Measurements from ENCODE around the gene RBFOX1. TPM values are rescaled to one million over a fixed set of nuclear protein-coding genes. Genes with fewer than 3 reads are reported as not detected.

The RBFOX1 gene
- total RNA-seq, 2 donors from 2014 or later: not detected

- Mint-ChIP-seq H3K4me1 (no peaks in the 10 kb centered on the region), H3K36me3 (ENCODE audit: low read depth) (no peaks in the 10 kb centered on the region), H3K4me3 (no peak overlapping the region), H3K9me3 (peaks cover 19% of the 10 kb centered on the region), H3K27ac (no peak overlapping the region), H3K27me3 (no peaks in the 10 kb centered on the region)
- ATAC-seq (replicated peaks): no peak
These were observed 42.0 kb downstream of the RBFOX1 start for GRCh38 chr16:7374614-7375174.

DNA sequence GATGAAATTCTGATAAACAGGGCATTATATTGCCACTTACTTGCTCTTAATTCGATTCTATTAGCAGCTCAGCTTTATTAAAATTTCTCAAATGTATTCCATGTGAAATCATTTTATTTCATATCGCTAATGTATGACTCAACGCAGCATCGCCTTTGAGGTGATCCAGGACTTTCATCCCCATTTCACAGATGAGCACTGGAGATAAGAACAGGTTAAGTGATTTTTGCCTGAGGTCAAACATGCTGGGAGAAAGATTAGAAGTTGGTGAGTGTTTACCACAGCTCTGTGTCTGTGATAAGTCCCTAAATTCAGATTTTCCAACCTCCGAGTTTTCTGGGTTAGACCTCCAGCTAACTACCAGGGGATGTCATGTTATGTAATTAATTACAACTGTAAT, 43.6 kb downstream of the RBFOX1 start:
- ATAC-seq (replicated peaks): no peak
- H3K9me3 Mint-ChIP-seq: peaks cover 14% of the 10 kb centered on the region
- H3K4me1 Mint-ChIP-seq: no peaks in the 10 kb centered on the region
- H3K27me3 Mint-ChIP-seq: no peaks in the 10 kb centered on the region
- no peaks in the 10 kb centered on the region for H3K36me3 Mint-ChIP-seq (ENCODE audit: low read depth)
- H3K27ac Mint-ChIP-seq: no peak overlapping the region
- H3K4me3 Mint-ChIP-seq: no peak overlapping the region

- H3K36me3 Mint-ChIP-seq (ENCODE audit: low read depth): no peaks in the 10 kb centered on the region
- H3K9me3 Mint-ChIP-seq: peaks cover 11% of the 10 kb centered on the region
- no peaks in the 10 kb centered on the region for H3K27me3 Mint-ChIP-seq
- no peaks in the 10 kb centered on the region for H3K4me1 Mint-ChIP-seq
- no peak overlapping the region for H3K4me3 Mint-ChIP-seq
- H3K27ac Mint-ChIP-seq: no peak overlapping the region
- no peak for ATAC-seq (replicated peaks)
These were observed 44.6 kb downstream of the RBFOX1 start for GRCh38 chr16:7377231-7377630.

DNA sequence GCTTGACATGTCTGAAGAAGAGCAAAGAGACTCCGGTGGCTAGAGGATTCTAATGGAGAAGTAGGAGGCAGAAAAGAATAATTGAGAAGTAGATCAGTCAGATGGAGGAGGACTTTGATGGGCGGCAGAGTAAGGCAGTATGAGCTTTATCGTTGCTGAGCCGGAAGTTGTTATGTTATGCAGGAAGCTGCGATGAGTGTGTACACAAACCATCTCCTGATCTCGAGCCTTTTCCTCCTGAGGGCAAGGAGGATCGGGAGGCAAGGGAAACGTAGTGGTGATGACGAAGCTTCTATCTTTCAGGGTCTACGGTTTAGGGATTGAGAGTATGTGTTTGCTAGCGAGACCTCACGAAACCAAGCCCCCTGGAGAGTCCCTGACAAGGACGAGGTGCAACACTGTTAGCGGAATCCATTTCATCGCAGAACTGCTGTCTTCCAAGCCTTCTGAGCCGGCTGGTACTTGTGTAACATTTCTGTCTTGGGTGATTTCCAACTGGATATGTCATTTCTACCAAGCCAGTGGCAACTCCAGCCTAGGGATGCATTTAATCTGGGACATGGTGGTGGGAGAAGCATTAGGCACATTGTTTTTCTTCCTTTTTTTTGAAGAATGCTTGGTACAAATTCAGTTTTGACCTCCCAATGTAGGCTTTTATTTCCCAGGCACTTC, 45.5 kb downstream of the RBFOX1 start:
- ATAC-seq (replicated peaks): no peak
- H3K4me1 Mint-ChIP-seq: no peaks in the 10 kb centered on the region
- H3K9me3 Mint-ChIP-seq: peaks cover 11% of the 10 kb centered on the region
- H3K27ac Mint-ChIP-seq: no peak overlapping the region
- H3K27me3 Mint-ChIP-seq: no peaks in the 10 kb centered on the region
- H3K36me3 Mint-ChIP-seq (ENCODE audit: low read depth): no peaks in the 10 kb centered on the region
- H3K4me3 Mint-ChIP-seq: no peak overlapping the region

- H3K4me3 Mint-ChIP-seq: no peak overlapping the region
- H3K27me3 Mint-ChIP-seq: no peaks in the 10 kb centered on the region
- H3K36me3 Mint-ChIP-seq (ENCODE audit: low read depth): no peaks in the 10 kb centered on the region
- peaks cover 15% of the 10 kb centered on the region for H3K9me3 Mint-ChIP-seq
- no peak for ATAC-seq (replicated peaks)
- H3K27ac Mint-ChIP-seq: no peak overlapping the region
- H3K4me1 Mint-ChIP-seq: no peaks in the 10 kb centered on the region
These were observed 47.8 kb downstream of the RBFOX1 start for GRCh38 chr16:7380441-7380840.

DNA sequence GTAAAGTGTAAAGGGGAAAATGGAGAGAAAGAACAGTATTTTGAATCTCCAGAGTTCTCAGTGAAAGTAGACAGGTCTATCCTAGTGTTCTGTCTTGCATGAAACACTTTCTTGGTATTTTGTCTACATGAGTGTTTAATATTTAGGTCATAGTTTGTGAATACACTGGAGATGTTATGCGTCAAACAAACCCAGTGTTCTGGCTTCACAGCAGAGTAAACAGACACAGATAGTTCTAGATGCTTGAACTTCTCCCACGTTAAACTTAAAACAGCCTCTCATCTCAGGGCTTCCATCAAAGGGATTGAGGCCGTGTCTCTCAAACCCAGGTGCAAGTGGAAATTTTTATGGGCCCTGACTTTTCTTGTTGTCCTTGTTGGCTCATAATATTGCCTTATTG, 48.3 kb downstream of the RBFOX1 start:
- no peaks in the 10 kb centered on the region for H3K36me3 Mint-ChIP-seq (ENCODE audit: low read depth)
- H3K4me1 Mint-ChIP-seq: no peaks in the 10 kb centered on the region
- H3K27ac Mint-ChIP-seq: no peak overlapping the region
- H3K27me3 Mint-ChIP-seq: no peaks in the 10 kb centered on the region
- H3K4me3 Mint-ChIP-seq: no peak overlapping the region
- ATAC-seq (replicated peaks): no peak
- H3K9me3 Mint-ChIP-seq: peaks cover 16% of the 10 kb centered on the region

GRCh38 chr16:7381671-7382070, 49.0 kb downstream of the RBFOX1 start:
- no peaks in the 10 kb centered on the region for H3K36me3 Mint-ChIP-seq (ENCODE audit: low read depth)
- no peaks in the 10 kb centered on the region for H3K4me1 Mint-ChIP-seq
- H3K9me3 Mint-ChIP-seq: peaks cover 18% of the 10 kb centered on the region
- H3K27me3 Mint-ChIP-seq: no peaks in the 10 kb centered on the region
- no peak for ATAC-seq (replicated peaks)
- H3K27ac Mint-ChIP-seq: no peak overlapping the region
- H3K4me3 Mint-ChIP-seq: no peak overlapping the region

GRCh38 chr16:7382521-7382920, 49.9 kb downstream of the RBFOX1 start:
- no peaks in the 10 kb centered on the region for H3K4me1 Mint-ChIP-seq
- peaks cover 19% of the 10 kb centered on the region for H3K9me3 Mint-ChIP-seq
- H3K27me3 Mint-ChIP-seq: no peaks in the 10 kb centered on the region
- no peak overlapping the region for H3K27ac Mint-ChIP-seq
- H3K36me3 Mint-ChIP-seq (ENCODE audit: low read depth): no peaks in the 10 kb centered on the region
- H3K4me3 Mint-ChIP-seq: no peak overlapping the region
- no peak for ATAC-seq (replicated peaks)

- Mint-ChIP-seq H3K9me3 (peaks cover 21% of the 10 kb centered on the region), H3K4me3 (no peak overlapping the region), H3K4me1 (no peaks in the 10 kb centered on the region), H3K36me3 (ENCODE audit: low read depth) (no peaks in the 10 kb centered on the region), H3K27ac (no peak overlapping the region), H3K27me3 (no peaks in the 10 kb centered on the region)
- no peak for ATAC-seq (replicated peaks)
These were observed 58.3 kb downstream of the RBFOX1 start for GRCh38 chr16:7390974-7391373.

- Mint-ChIP-seq H3K4me1 (no peaks in the 10 kb centered on the region), H3K27me3 (no peaks in the 10 kb centered on the region), H3K4me3 (no peak overlapping the region), H3K36me3 (ENCODE audit: low read depth) (no peaks in the 10 kb centered on the region), H3K27ac (no peak overlapping the region), H3K9me3 (peaks cover 18% of the 10 kb centered on the region)
- ATAC-seq (replicated peaks): no peak
These were observed 59.0 kb downstream of the RBFOX1 start for GRCh38 chr16:7391694-7392093.

DNA sequence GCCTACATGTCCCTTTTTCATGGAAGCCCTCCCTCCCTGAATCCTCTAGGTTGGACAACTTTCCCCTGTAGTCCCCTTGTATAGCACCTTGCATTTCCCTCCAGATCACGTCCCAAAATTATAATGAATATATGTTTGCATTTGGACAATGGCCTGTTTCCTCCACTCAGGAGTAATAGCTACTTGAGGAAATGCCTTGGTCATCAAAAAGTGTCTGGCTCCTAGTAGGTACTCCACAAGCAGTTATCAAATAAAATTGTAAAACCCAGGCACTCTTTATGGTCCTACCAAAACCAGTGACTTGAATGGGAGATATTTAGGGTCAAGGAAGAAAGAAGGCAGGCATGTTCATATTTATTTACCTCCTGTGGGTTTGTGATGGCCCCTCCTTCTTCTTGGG, 59.6 kb downstream of the RBFOX1 start:
- no peaks in the 10 kb centered on the region for H3K36me3 Mint-ChIP-seq (ENCODE audit: low read depth)
- H3K27me3 Mint-ChIP-seq: no peaks in the 10 kb centered on the region
- H3K4me1 Mint-ChIP-seq: no peaks in the 10 kb centered on the region
- peaks cover 17% of the 10 kb centered on the region for H3K9me3 Mint-ChIP-seq
- H3K4me3 Mint-ChIP-seq: no peak overlapping the region
- H3K27ac Mint-ChIP-seq: no peak overlapping the region
- no peak for ATAC-seq (replicated peaks)

DNA sequence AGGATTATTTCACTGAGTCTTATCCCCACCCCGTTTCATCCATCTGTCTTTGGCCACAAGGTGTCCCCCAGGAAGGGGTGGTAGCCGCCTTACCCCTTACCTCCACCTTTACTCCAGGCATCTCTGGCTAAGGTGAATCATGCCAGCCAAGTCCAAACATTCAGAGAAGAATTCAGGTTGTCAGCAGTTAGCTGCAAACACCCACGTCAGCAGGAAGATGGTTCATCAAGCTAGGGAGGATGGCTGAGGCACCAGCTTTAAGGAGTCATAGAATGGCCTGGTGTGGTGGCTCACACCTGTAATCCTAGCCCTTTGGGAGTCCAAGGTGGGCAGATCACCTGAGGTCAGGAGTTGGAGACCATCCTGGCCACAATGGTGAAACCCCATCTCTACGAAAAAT, 61.0 kb downstream of the RBFOX1 start:
- no peak overlapping the region for H3K4me3 Mint-ChIP-seq
- H3K27me3 Mint-ChIP-seq: no peaks in the 10 kb centered on the region
- H3K4me1 Mint-ChIP-seq: no peaks in the 10 kb centered on the region
- peaks cover 14% of the 10 kb centered on the region for H3K9me3 Mint-ChIP-seq
- no peak for ATAC-seq (replicated peaks)
- no peak overlapping the region for H3K27ac Mint-ChIP-seq
- H3K36me3 Mint-ChIP-seq (ENCODE audit: low read depth): no peaks in the 10 kb centered on the region

GRCh38 chr16:7394720-7395336, 62.2 kb downstream of the RBFOX1 start:
- H3K4me3 Mint-ChIP-seq: no peak overlapping the region
- H3K9me3 Mint-ChIP-seq: peaks cover 12% of the 10 kb centered on the region
- no peaks in the 10 kb centered on the region for H3K4me1 Mint-ChIP-seq
- H3K27ac Mint-ChIP-seq: no peak overlapping the region
- ATAC-seq (replicated peaks): no peak
- H3K27me3 Mint-ChIP-seq: no peaks in the 10 kb centered on the region
- H3K36me3 Mint-ChIP-seq (ENCODE audit: low read depth): no peaks in the 10 kb centered on the region

DNA sequence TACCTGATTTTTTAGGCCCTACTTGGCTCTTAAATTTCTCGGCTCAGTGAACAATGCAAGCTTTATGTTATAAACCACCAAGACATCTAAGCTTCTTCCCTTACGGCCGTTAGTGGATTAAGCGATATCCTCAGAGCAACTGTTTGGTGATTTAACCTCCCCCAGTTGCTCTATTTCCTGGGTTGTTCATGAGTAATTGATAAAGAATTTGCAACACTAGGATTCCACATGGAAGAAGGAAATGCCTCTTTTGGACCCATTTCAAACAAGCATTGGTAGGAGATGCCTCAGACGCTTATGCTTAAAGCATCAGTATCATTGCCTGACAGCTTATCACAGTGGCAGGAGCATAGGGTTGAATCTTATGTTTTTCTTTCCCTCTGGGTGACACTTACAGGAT, 65.3 kb downstream of the RBFOX1 start:
- Mint-ChIP-seq H3K4me3 (no peak overlapping the region), H3K36me3 (ENCODE audit: low read depth) (no peaks in the 10 kb centered on the region)
- no peak for ATAC-seq (replicated peaks)

GRCh38 chr16:7398536-7398935, 65.9 kb downstream of the RBFOX1 start:
- Mint-ChIP-seq H3K4me3 (no peak overlapping the region), H3K36me3 (ENCODE audit: low read depth) (no peaks in the 10 kb centered on the region), H3K4me1 (no peaks in the 10 kb centered on the region), H3K27me3 (no peaks in the 10 kb centered on the region), H3K27ac (no peak overlapping the region), H3K9me3 (peaks cover 10% of the 10 kb centered on the region)
- no peak for ATAC-seq (replicated peaks)

More for the DNA sequence above, 65.3 kb downstream of the RBFOX1 start:
- no peaks in the 10 kb centered on the region for H3K27me3 Mint-ChIP-seq
- H3K9me3 Mint-ChIP-seq: peaks cover 10% of the 10 kb centered on the region
- no peak overlapping the region for H3K27ac Mint-ChIP-seq
- H3K4me1 Mint-ChIP-seq: no peaks in the 10 kb centered on the region
